CD14-positive monocyte (primary cell): ENCODE measurements around the gene TMTC2. TPM values are rescaled to one million over a fixed set of nuclear protein-coding genes. Genes with fewer than 3 reads are reported as not detected.
A peak's percentile ranks its signal among the peaks of the same experiment; 100 is the strongest.

Experiments used
- DNase-seq, 3 donors: peaks; one replicate each; pipeline ENCODE4 v3.0.0-alpha.2; 2011 to 2022
- H2AFZ ChIP-seq: 2 replicates; pipeline ENCODE4 v1.6.0; 2012; ENCODE audit warnings: mild to moderate bottlenecking, low read depth, low read length, inconsistent platforms; ENCODE audit not compliant: insufficient read depth, poor library complexity, severe bottlenecking
- H3K27ac ChIP-seq, 2 donors: 1 replicate in 1 of 2; 2 replicates in 1 of 2; pipeline ENCODE4 v1.5.1; 2012 to 2013; ENCODE audit warnings: low read length in 2 of 2, control low read depth in 1 of 2, inconsistent platforms in 1 of 2, low read depth in 1 of 2, mild to moderate bottlenecking in 1 of 2
- H3K27me3 ChIP-seq, 2 donors: one replicate each; pipeline versions ENCODE4 v1.6.0 to v1.6.1; 2011 to 2013; ENCODE audit warnings: low read length in 2 of 2; ENCODE audit not compliant: control insufficient read depth in 2 of 2, insufficient read depth in 2 of 2
- H3K36me3 ChIP-seq, 2 donors: replicated peaks in 1 of 2; 1 replicate in 1 of 2; 2 replicates in 1 of 2; pipeline versions ENCODE4 v1.5.1 to v1.6.1; 2012 to 2013; ENCODE audit warnings: low read length in 2 of 2, control low read depth in 1 of 2, inconsistent platforms in 1 of 2, mild to moderate bottlenecking in 1 of 2; ENCODE audit not compliant: insufficient read depth in 2 of 2, control insufficient read depth in 1 of 2
- H3K4me1 ChIP-seq, 2 donors: 1 replicate in 1 of 2; 2 replicates in 1 of 2; pipeline versions ENCODE4 v1.5.1 to v1.6.1; 2012 to 2013; ENCODE audit warnings: low read length in 2 of 2, control low read depth in 1 of 2, inconsistent platforms in 1 of 2, mild to moderate bottlenecking in 1 of 2, moderate library complexity in 1 of 2; ENCODE audit not compliant: insufficient read depth in 2 of 2, control insufficient read depth in 1 of 2
- H3K4me2 ChIP-seq: replicated peaks from 2 replicates; pipeline ENCODE3; 2012; ENCODE audit warnings: low read length, moderate library complexity, mild to moderate bottlenecking; ENCODE audit not compliant: poor library complexity, severe bottlenecking; ENCODE audit errors: extremely low read depth
- H3K4me3 ChIP-seq, 3 experiments: fragments of 200-600 bp in 1 of 3; sonication (generic) in 1 of 3; replicated peaks in 1 of 3; 1 replicate in 2 of 3; 2 replicates in 1 of 3; pipeline ENCODE4 v1.5.1; 2011 to 2013; ENCODE audit warnings: low read length in 3 of 3, mild to moderate bottlenecking in 3 of 3, control low read depth in 2 of 3, low read depth in 2 of 3, inconsistent platforms in 1 of 3, moderate library complexity in 1 of 3
- H3K79me2 ChIP-seq: 2 replicates; pipeline ENCODE4 v1.6.0; 2012; ENCODE audit warnings: mild to moderate bottlenecking, control low read depth, inconsistent platforms, low read length, moderate library complexity; ENCODE audit not compliant: insufficient read depth
- H3K9ac ChIP-seq: 2 replicates; pipeline ENCODE4 v1.6.0; 2017; ENCODE audit warnings: low read length, mild to moderate bottlenecking; ENCODE audit not compliant: insufficient read depth, poor library complexity, severe bottlenecking
- H3K9me3 ChIP-seq, 2 donors: replicated peaks in 1 of 2; 1 replicate in 1 of 2; 2 replicates in 1 of 2; pipeline versions ENCODE4 v1.5.1 to v1.6.1; 2012 to 2013; ENCODE audit warnings: low read length in 2 of 2, control low read depth in 1 of 2; ENCODE audit not compliant: control insufficient read depth in 1 of 2, insufficient read depth in 1 of 2
- H4K20me1 ChIP-seq: 2 replicates; pipeline ENCODE4 v1.6.0; 2012; ENCODE audit warnings: mild to moderate bottlenecking, low read length, control low read depth, moderate library complexity; ENCODE audit not compliant: insufficient read depth
- H3K27ac Mint-ChIP-seq, 7 donors: one replicate each; pipeline ENCODE4 v1.8.0; 2020; ENCODE audit warnings: mild to moderate bottlenecking in 7 of 7, mixed read lengths in 7 of 7, moderate library complexity in 6 of 7, inconsistent platforms in 2 of 7
- H3K27me3 Mint-ChIP-seq, 3 donors: one replicate each; pipeline ENCODE4 v1.8.0; 2021 to 2022; ENCODE audit warnings: low read depth in 3 of 3, mild to moderate bottlenecking in 3 of 3, mixed read lengths in 3 of 3, moderate library complexity in 3 of 3, inconsistent platforms in 1 of 3
- H3K36me3 Mint-ChIP-seq, 2 donors: one replicate each; pipeline ENCODE4 v1.8.0; 2020; ENCODE audit warnings: mixed read lengths in 2 of 2, inconsistent platforms in 1 of 2, mild to moderate bottlenecking in 1 of 2
- H3K4me1 Mint-ChIP-seq: one replicate; pipeline ENCODE4 v1.8.0; 2020; ENCODE audit warnings: mild to moderate bottlenecking, mixed read lengths
- H3K4me3 Mint-ChIP-seq, 2 donors: one replicate each; pipeline ENCODE4 v1.8.0; 2020; ENCODE audit warnings: mild to moderate bottlenecking in 2 of 2, mixed read lengths in 2 of 2, moderate library complexity in 1 of 2
- H3K9me3 Mint-ChIP-seq, 7 donors: one replicate each; pipeline ENCODE4 v1.8.0; 2020 to 2022; ENCODE audit warnings: mixed read lengths in 7 of 7, mild to moderate bottlenecking in 6 of 7, moderate library complexity in 6 of 7, inconsistent platforms in 2 of 7
- WGBS: methylation state at CpG from one replicate; pipeline ENCODE4 v1.1.5; 2013; ENCODE audit warnings: missing lambda C conversion rate; ENCODE audit not compliant: insufficient coverage; 5-methylcytosine and 5-hydroxymethylcytosine counted together
- intact Hi-C, 2 donors: fragments of 100-400 bp; cut with micrococcal nuclease; formaldehyde crosslinking; loops; one replicate each; pipeline versions ENCODE4 v1.15.0 to v1.15.1; 2023
- polyA plus RNA-seq, 3 donors: library from polyadenylated mRNA; depleted of rRNA in 1 of 3; unstranded in 2 of 3; stranded (reverse) in 1 of 3; fragments of 300-500 nt in 2 of 3; fragments of >200 nt in 1 of 3; fragmentation: Illumina TruSeq in 2 of 3; gene quantifications; 1 replicate in 2 of 3; 2 replicates in 1 of 3; pipeline ENCODE4 v1.2.3, GENCODE V29; 2012 to 2021
- TF ChIP-seq, protein P1 (sequence below): fragments of 200-600 bp; IDR thresholded peaks from one replicate; pipeline ENCODE4 v1.8.0; 2022; ENCODE audit warnings: antibody characterized with exemption, mild to moderate bottlenecking

Gene TMTC2
- polyA plus RNA-seq, 3 donors, result 2.5 to 15.7 (median 3.3) TPM

DNA sequence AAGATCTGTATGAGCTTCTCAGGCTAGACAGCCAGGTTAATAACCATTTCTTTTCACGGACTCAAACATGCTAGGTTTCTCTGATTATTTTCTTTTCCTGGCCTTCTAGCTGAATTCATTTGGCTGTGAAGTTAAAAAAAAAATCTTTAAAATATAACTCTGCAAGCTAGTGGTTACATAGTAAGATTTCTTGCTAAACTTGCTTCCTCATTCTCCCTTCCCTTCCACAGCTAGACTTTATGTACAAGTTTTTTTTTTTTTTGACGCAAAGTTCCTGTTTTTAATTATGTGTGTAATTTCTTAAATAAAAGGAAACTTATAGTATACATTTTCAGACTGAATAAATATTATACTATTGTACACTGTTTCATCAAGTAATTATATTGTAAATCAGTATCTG, 145.4 kb downstream of the TMTC2 start:
- H3K36me3 Mint-ChIP-seq, result peaks cover 6 to 29% of the 10 kb centered on the region in 2 donors
- Histone ChIP-seq H3K4me2 (peak overlapping the region; percentile 66), H3K27ac (peak overlapping the region; percentile 62 to 80), H3K4me1 (peaks cover 23 to 26% of the 10 kb centered on the region in 2 donors), H3K9ac (peak overlapping the region; percentile 28), H3K27me3 (no peaks in the 10 kb centered on the region), H3K36me3 (no peaks in the 10 kb centered on the region), H3K9me3 (no peaks in the 10 kb centered on the region), H3K79me2 (peaks cover 4% of the 10 kb centered on the region), H2AFZ (peak overlapping the region; percentile 60), H4K20me1 (no peaks in the 10 kb centered on the region), H3K4me3 (peak overlapping the region in 2 of 3 experiments; percentile 9 to 46)
- peak overlapping the region; percentile 61 to 96 (median 87) for H3K27ac Mint-ChIP-seq
- H3K27me3 Mint-ChIP-seq, result no peaks in the 10 kb centered on the region
- H3K9me3 Mint-ChIP-seq, result peaks cover 0 to 2% (median 0%) of the 10 kb centered on the region in 7 donors
- peaks cover 32% of the 10 kb centered on the region for H3K4me1 Mint-ChIP-seq
- WGBS, result no CpG with 5 or more reads among the region's 2 CpGs
- TF ChIP-seq, protein P1, sequence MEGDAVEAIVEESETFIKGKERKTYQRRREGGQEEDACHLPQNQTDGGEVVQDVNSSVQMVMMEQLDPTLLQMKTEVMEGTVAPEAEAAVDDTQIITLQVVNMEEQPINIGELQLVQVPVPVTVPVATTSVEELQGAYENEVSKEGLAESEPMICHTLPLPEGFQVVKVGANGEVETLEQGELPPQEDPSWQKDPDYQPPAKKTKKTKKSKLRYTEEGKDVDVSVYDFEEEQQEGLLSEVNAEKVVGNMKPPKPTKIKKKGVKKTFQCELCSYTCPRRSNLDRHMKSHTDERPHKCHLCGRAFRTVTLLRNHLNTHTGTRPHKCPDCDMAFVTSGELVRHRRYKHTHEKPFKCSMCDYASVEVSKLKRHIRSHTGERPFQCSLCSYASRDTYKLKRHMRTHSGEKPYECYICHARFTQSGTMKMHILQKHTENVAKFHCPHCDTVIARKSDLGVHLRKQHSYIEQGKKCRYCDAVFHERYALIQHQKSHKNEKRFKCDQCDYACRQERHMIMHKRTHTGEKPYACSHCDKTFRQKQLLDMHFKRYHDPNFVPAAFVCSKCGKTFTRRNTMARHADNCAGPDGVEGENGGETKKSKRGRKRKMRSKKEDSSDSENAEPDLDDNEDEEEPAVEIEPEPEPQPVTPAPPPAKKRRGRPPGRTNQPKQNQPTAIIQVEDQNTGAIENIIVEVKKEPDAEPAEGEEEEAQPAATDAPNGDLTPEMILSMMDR, result no peak
- peak overlapping the region in 1 of 2 donors; percentile 21 for H3K4me3 Mint-ChIP-seq
- intact Hi-C loops, result no loop called here
- peak; percentile 49 to 83 (median 64) for DNase-seq

DNA sequence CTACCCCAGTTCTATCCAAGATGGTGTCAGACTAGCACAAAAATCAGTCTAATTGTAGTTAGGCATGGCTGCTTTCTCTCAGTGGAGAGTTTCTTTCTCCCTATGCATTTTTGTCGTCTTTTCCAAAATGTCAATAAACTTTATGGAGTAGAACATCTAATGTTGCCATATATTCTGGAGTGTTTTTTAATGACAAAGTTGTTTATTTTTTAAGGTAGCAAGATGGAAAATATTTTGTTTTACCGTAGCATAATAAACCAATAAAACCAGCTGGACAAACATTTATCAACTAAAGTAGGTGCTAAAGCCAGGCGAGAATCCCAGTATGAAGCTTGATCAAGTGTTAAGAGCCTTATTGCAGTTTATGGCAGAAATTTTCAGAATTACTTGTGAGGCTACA, 146.3 kb downstream of the TMTC2 start:
- peak overlapping the region in 1 of 3 experiments; percentile 46 for H3K4me3 ChIP-seq
- Mint-ChIP-seq H3K9me3 (peaks cover 0 to 2% (median 0%) of the 10 kb centered on the region in 7 donors), H3K4me1 (peaks cover 32% of the 10 kb centered on the region), H3K27me3 (no peaks in the 10 kb centered on the region), H3K4me3 (no peak overlapping the region), H3K27ac (peak overlapping the region in 2 of 7 donors; percentile 15 to 78), H3K36me3 (peaks cover 7 to 21% of the 10 kb centered on the region in 2 donors)
- H3K9me3 ChIP-seq, result no peaks in the 10 kb centered on the region
- no CpG with 5 or more reads among the region's 3 CpGs for WGBS
- intact Hi-C loops, result no loop called here
- TF ChIP-seq, protein P1, result no peak
- no peaks in the 10 kb centered on the region for H3K27me3 ChIP-seq
- no peaks in the 10 kb centered on the region for H3K36me3 ChIP-seq
- H2AFZ ChIP-seq, result no peak overlapping the region
- no peak for DNase-seq
- H3K4me2 ChIP-seq, result no peak overlapping the region
- H3K27ac ChIP-seq, result peak overlapping the region in 1 of 2 donors; percentile 80
- H3K4me1 ChIP-seq, result peaks cover 23 to 26% of the 10 kb centered on the region in 2 donors
- H4K20me1 ChIP-seq, result no peaks in the 10 kb centered on the region
- H3K79me2 ChIP-seq, result peaks cover 4% of the 10 kb centered on the region
- no peak overlapping the region for H3K9ac ChIP-seq
